Measurements from ENCODE around the gene DPP8.

- TF ChIP-seq POLR2AphosphoS2 (conservative IDR thresholded peaks at IDR 0.05; ENCODE audit: low read length) (no peak), FOXS1 (CRISPR knock-in tag; IDR thresholded peaks at IDR 0.05) (no peak), POLR2A (IDR thresholded peaks at IDR 0.05; ENCODE audit: low read length) (no peak), KDM5A (IDR thresholded peaks at IDR 0.05) (no peak)
- TF ChIP-seq, protein P1, sequence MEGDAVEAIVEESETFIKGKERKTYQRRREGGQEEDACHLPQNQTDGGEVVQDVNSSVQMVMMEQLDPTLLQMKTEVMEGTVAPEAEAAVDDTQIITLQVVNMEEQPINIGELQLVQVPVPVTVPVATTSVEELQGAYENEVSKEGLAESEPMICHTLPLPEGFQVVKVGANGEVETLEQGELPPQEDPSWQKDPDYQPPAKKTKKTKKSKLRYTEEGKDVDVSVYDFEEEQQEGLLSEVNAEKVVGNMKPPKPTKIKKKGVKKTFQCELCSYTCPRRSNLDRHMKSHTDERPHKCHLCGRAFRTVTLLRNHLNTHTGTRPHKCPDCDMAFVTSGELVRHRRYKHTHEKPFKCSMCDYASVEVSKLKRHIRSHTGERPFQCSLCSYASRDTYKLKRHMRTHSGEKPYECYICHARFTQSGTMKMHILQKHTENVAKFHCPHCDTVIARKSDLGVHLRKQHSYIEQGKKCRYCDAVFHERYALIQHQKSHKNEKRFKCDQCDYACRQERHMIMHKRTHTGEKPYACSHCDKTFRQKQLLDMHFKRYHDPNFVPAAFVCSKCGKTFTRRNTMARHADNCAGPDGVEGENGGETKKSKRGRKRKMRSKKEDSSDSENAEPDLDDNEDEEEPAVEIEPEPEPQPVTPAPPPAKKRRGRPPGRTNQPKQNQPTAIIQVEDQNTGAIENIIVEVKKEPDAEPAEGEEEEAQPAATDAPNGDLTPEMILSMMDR (IDR thresholded peaks at IDR 0.05), result peak; percentile 38; the same call in 2 of the 3 replicates
These were observed 348 bp upstream of the DPP8 start for GRCh38 chr15:65517866-65518207.

All from A549 (cell line).